ENCODE results near the gene ZDHHC14.

GRCh38 chr6:157587127-157587926 is 206.3 kb downstream of the ZDHHC14 start:
- TF ChIP-seq GATA1 (IDR thresholded peaks at IDR 0.05; ENCODE audit: low read depth, low read length) (no peak), POLR2A (IDR thresholded peaks at IDR 0.05; ENCODE audit: low read length) (no peak)
